ENCODE measurements around the gene LMF1. TPM values are rescaled to one million over a fixed set of nuclear protein-coding genes. Genes with fewer than 3 reads are reported as not detected.

The LMF1 gene
- polyA plus RNA-seq, 1 donor (not counting 4 experiments of a cell fraction or from before 2014, with no cell fraction given), result 3.1 TPM

DNA sequence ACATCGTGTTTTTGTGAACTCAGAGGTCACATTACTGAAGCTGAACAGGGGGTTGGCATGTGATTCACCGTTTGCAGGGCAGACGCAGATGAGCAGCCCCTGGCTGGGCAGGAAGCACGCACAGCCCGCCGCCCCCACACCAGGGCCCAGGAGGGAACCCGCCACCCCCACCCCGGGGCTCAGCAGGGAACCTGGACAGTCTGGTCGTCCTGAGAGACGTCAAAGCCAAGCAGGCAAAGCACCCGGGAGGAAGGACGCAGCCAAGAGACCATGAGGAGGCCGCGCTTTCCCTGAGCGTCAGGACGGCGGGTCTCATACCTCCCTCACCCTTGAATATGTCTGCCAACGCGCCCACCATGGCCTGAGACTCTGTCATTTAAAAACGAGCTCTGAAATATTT, 60.6 kb downstream of the LMF1 start:
- TF ChIP-seq, protein P1, sequence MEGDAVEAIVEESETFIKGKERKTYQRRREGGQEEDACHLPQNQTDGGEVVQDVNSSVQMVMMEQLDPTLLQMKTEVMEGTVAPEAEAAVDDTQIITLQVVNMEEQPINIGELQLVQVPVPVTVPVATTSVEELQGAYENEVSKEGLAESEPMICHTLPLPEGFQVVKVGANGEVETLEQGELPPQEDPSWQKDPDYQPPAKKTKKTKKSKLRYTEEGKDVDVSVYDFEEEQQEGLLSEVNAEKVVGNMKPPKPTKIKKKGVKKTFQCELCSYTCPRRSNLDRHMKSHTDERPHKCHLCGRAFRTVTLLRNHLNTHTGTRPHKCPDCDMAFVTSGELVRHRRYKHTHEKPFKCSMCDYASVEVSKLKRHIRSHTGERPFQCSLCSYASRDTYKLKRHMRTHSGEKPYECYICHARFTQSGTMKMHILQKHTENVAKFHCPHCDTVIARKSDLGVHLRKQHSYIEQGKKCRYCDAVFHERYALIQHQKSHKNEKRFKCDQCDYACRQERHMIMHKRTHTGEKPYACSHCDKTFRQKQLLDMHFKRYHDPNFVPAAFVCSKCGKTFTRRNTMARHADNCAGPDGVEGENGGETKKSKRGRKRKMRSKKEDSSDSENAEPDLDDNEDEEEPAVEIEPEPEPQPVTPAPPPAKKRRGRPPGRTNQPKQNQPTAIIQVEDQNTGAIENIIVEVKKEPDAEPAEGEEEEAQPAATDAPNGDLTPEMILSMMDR (optimal IDR thresholded peaks at IDR 0.05 in 1 of 3, IDR thresholded peaks at IDR 0.05 in 1 of 3, conservative IDR thresholded peaks at IDR 0.05 in 1 of 3; ENCODE audit: extremely low read depth in 1 of 3, insufficient read depth in 2 of 3, low read length in 3 of 3), result no peak
- TF ChIP-seq EZH2 (IDR thresholded peaks at IDR 0.05; ENCODE audit: low read length), result no peak
- Histone ChIP-seq H4K20me1 (ENCODE audit: control insufficient read depth, extremely low read depth, insufficient read depth, low read length) (no peaks in the 10 kb centered on the region), H3K9me3 (ENCODE audit: control insufficient read depth, low read depth, low read length) (peaks cover 9% of the 10 kb centered on the region), H2AFZ (ENCODE audit: control insufficient read depth, low read length) (no peak overlapping the region), H3K4me3 (ENCODE audit: control insufficient read depth in 2 of 3, extremely low read depth in 1 of 3, insufficient read depth in 2 of 3, low read depth in 1 of 3, low read length in 3 of 3) (no peak overlapping the region), H3K27ac (ENCODE audit: control insufficient read depth, insufficient read depth, low read length) (no peak overlapping the region), H3K4me2 (ENCODE audit: control insufficient read depth, extremely low read depth, insufficient read depth, low read depth, low read length) (no peak overlapping the region), H3K36me3 (ENCODE audit: control insufficient read depth in 2 of 2, extremely low read depth in 1 of 2, insufficient read depth in 2 of 2, low read length in 2 of 2) (no peaks in the 10 kb centered on the region), H3K79me2 (ENCODE audit: control insufficient read depth, insufficient read depth, low read length) (no peaks in the 10 kb centered on the region), H3K9me1 (ENCODE audit: control insufficient read depth, extremely low read depth, insufficient read depth, low read length) (no peaks in the 10 kb centered on the region), H3K27me3 (ENCODE audit: control insufficient read depth, extremely low read depth, insufficient read depth, low read length) (no peaks in the 10 kb centered on the region), H3K9ac (ENCODE audit: control insufficient read depth, extremely low read depth, insufficient read depth, low read length) (no peak overlapping the region), H3K4me1 (ENCODE audit: control insufficient read depth, extremely low read depth, insufficient read depth, low read length) (no peaks in the 10 kb centered on the region)
- dilution Hi-C loops (cut with MboI; ENCODE audit: extremely low pct_ligation_motif_present, low sequenced_read_pairs), result no loop called here
- no peak for DNase-seq (ENCODE audit: low read depth, low spot score)
- no peak for FAIRE-seq

DNA sequence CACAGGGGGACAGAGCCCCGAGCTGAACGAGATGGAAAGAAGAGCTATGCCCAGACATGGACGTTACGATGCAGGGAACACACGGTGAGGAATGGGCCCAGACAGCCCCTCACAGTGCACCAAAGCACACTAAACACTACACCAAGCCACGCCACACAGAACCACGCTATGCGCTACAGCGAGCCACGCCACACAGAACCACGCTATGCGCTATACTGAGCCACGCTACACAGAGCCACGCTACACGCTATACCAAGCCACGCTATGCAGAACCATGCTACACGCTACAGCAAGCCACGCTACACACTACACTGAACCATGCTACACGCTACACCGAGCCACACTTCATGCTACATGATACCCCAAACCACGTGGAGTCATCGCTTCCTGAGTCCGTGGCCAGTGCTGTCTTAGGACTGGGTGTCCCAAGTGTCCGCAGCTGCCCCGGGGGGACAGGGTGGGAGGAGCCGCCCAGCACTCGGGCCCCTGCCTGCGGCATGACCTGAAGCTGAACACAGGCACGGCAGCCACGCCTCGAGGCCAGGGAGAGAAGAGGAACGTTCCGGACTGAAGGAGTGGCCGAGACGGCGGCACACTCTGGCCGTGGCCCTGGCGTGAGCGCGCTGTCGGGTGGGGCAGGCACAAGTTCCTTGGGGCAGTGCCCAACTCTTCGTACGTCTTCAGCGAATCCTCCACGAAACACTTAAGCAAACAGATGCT, 61.3 kb downstream of the LMF1 start:
- Histone ChIP-seq H3K79me2 (ENCODE audit: control insufficient read depth, insufficient read depth, low read length) (no peaks in the 10 kb centered on the region), H3K4me1 (ENCODE audit: control insufficient read depth, extremely low read depth, insufficient read depth, low read length) (no peaks in the 10 kb centered on the region), H3K27ac (ENCODE audit: control insufficient read depth, insufficient read depth, low read length) (no peak overlapping the region), H3K36me3 (ENCODE audit: control insufficient read depth in 2 of 2, extremely low read depth in 1 of 2, insufficient read depth in 2 of 2, low read length in 2 of 2) (no peaks in the 10 kb centered on the region), H2AFZ (ENCODE audit: control insufficient read depth, low read length) (no peak overlapping the region), H4K20me1 (ENCODE audit: control insufficient read depth, extremely low read depth, insufficient read depth, low read length) (no peaks in the 10 kb centered on the region), H3K9ac (ENCODE audit: control insufficient read depth, extremely low read depth, insufficient read depth, low read length) (no peak overlapping the region), H3K9me3 (ENCODE audit: control insufficient read depth, low read depth, low read length) (peaks cover 10% of the 10 kb centered on the region), H3K4me2 (ENCODE audit: control insufficient read depth, extremely low read depth, insufficient read depth, low read depth, low read length) (no peak overlapping the region), H3K9me1 (ENCODE audit: control insufficient read depth, extremely low read depth, insufficient read depth, low read length) (no peaks in the 10 kb centered on the region), H3K27me3 (ENCODE audit: control insufficient read depth, extremely low read depth, insufficient read depth, low read length) (no peaks in the 10 kb centered on the region), H3K4me3 (ENCODE audit: control insufficient read depth in 2 of 3, extremely low read depth in 1 of 3, insufficient read depth in 2 of 3, low read depth in 1 of 3, low read length in 3 of 3) (no peak overlapping the region)
- FAIRE-seq, result no peak
- no peak for TF ChIP-seq EZH2 (IDR thresholded peaks at IDR 0.05; ENCODE audit: low read length)
- TF ChIP-seq, protein P1 (optimal IDR thresholded peaks at IDR 0.05 in 1 of 3, IDR thresholded peaks at IDR 0.05 in 1 of 3, conservative IDR thresholded peaks at IDR 0.05 in 1 of 3; ENCODE audit: extremely low read depth in 1 of 3, insufficient read depth in 2 of 3, low read length in 3 of 3), result no peak
- dilution Hi-C loops (cut with MboI; ENCODE audit: extremely low pct_ligation_motif_present, low sequenced_read_pairs), result no loop called here
- no peak for DNase-seq (ENCODE audit: low read depth, low spot score)

Measured in keratinocyte (primary cell).